Measurements from ENCODE around the gene ITGB2.

GRCh38 chr21:44897326-44898010 lies 23.2 kb downstream of the ITGB2 start:
- TF ChIP-seq CTCF (IDR thresholded peaks at IDR 0.05) (no peak), POLR2A (IDR thresholded peaks at IDR 0.05) (no peak)
